Cardiac muscle cell (in vitro differentiated cells and primary cell): ENCODE data around the gene SLC25A20. TPM values are rescaled to one million over a fixed set of nuclear protein-coding genes. Genes with fewer than 3 reads are reported as not detected.
"Not testable (repeated sequence)": the region's sequence is repeated elsewhere in the genome, so short reads cannot be mapped to it uniquely, and the experiment has no call there.

Experiments used
- DNase-seq, 2 donors: peaks; one replicate each; pipeline versions ENCODE4 v3.0.0 to v3.0.0-alpha.2; 2010 to 2017; ENCODE audit warnings: low read depth in 1 of 2, low spot score in 1 of 2
- H3K27ac ChIP-seq: fragments of 200-600 bp; sonication (generic); 2 replicates; pipeline ENCODE4 v1.5.1; 2016
- H3K27me3 ChIP-seq: fragments of 200-600 bp; sonication (generic); 2 replicates; pipeline ENCODE4 v1.6.0; 2016; ENCODE audit warnings: control low read depth
- H3K36me3 ChIP-seq: fragments of 200-600 bp; sonication (generic); 2 replicates; pipeline ENCODE4 v1.5.1; 2016; ENCODE audit warnings: control low read depth
- H3K4me1 ChIP-seq: fragments of 200-600 bp; sonication (generic); 2 replicates; pipeline ENCODE4 v1.8.1; 2017; ENCODE audit warnings: low read depth, mild to moderate bottlenecking, mixed run types
- H3K4me3 ChIP-seq: fragments of 200-600 bp; sonication (generic); 2 replicates; pipeline ENCODE4 v1.5.1; 2016; ENCODE audit warnings: mild to moderate bottlenecking
- H3K9me3 ChIP-seq: fragments of 200-600 bp; sonication (generic); 2 replicates; pipeline ENCODE4 v1.5.1; 2017; ENCODE audit warnings: low read depth, mild to moderate bottlenecking, control low read depth
- polyA plus RNA-seq: library from polyadenylated mRNA; unstranded; fragments of >200 nt; fragmentation: Nextera tagmentation; extraction: Ambion mirVana; gene quantifications from 2 replicates; pipeline ENCODE4 v1.2.1, GENCODE V29; 2016
- total RNA-seq: library from RNA; depleted of rRNA; stranded (reverse); fragments of >200 nt; gene quantifications from 2 replicates; pipeline ENCODE4 v1.2.3, GENCODE V29; 2016
- TF ChIP-seq, protein P1 (sequence below): IDR thresholded peaks from 2 replicates; pipeline ENCODE4 v1.5.1; 2012; ENCODE audit warnings: low read depth, mild to moderate bottlenecking, low read length

The SLC25A20 gene
- total and polyA plus RNA-seq, 2 experiments from 2014 or later: 25.1 to 28.2 TPM

DNA sequence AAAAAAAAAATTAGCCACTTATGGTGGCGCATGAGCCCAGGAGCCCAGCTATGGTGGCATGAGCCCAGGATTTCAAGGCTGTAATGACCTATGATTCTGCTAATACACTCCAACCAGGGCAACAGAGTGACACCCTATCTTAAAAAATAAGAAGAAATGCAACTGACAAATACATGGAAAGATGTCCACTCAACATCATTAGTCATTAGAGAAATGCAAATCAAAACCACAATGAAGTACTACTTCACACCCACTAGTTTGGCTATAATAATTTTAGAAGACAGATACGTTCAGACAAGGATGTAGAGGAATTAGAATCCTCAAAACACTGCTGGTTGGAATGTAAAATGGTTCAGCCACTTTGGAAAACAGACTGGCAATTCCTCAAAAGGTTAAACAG lies 61.5 kb downstream of the SLC25A20 start:
- no peaks in the 10 kb centered on the region for H3K36me3 ChIP-seq
- H3K4me3 ChIP-seq: no peak overlapping the region
- DNase-seq: no peak
- no peaks in the 10 kb centered on the region for H3K27me3 ChIP-seq
- H3K4me1 ChIP-seq: no peaks in the 10 kb centered on the region
- H3K27ac ChIP-seq: no peak overlapping the region
- TF ChIP-seq, protein P1, sequence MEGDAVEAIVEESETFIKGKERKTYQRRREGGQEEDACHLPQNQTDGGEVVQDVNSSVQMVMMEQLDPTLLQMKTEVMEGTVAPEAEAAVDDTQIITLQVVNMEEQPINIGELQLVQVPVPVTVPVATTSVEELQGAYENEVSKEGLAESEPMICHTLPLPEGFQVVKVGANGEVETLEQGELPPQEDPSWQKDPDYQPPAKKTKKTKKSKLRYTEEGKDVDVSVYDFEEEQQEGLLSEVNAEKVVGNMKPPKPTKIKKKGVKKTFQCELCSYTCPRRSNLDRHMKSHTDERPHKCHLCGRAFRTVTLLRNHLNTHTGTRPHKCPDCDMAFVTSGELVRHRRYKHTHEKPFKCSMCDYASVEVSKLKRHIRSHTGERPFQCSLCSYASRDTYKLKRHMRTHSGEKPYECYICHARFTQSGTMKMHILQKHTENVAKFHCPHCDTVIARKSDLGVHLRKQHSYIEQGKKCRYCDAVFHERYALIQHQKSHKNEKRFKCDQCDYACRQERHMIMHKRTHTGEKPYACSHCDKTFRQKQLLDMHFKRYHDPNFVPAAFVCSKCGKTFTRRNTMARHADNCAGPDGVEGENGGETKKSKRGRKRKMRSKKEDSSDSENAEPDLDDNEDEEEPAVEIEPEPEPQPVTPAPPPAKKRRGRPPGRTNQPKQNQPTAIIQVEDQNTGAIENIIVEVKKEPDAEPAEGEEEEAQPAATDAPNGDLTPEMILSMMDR: no peak
- H3K9me3 ChIP-seq: no peaks in the 10 kb centered on the region

DNA sequence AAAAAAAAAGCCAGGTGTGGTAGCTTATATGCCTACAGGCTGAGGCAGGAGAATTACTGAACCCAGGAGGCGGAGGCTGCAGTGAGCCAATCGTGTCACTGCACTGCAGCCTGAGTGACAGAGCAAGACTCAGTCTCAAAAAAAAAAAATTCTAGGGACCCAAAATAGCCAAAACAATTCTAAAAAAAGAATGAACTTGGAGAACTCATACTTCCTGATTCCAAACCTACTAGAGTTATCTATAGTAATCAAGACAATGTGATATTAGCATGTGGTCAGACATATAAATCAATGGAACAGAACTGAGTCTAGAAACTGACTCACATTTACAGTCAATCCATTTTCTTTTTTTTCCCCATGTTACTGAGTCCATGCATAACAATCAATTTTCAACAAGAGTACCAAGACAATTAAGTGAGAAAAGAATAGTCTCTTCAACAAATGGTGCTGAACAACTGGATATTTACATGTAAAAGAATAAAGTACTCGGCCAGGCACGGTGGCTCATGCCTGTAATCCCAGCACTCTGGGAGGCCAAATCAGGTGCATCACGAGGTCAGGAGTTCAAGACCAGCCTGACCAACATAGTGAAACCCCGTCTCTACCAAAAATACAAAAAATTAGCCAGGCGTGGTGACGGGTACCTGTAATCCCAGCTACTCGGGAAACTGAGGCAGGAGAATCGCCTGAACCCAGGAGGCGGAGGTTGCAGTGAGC lies 62.9 kb downstream of the SLC25A20 start:
- Histone ChIP-seq H3K9me3 (no peaks in the 10 kb centered on the region), H3K27ac (no peak overlapping the region), H3K4me1 (no peaks in the 10 kb centered on the region), H3K36me3 (no peaks in the 10 kb centered on the region), H3K27me3 (no peaks in the 10 kb centered on the region), H3K4me3 (no peak overlapping the region)
- TF ChIP-seq, protein P1: no peak
- no peak for DNase-seq

DNA sequence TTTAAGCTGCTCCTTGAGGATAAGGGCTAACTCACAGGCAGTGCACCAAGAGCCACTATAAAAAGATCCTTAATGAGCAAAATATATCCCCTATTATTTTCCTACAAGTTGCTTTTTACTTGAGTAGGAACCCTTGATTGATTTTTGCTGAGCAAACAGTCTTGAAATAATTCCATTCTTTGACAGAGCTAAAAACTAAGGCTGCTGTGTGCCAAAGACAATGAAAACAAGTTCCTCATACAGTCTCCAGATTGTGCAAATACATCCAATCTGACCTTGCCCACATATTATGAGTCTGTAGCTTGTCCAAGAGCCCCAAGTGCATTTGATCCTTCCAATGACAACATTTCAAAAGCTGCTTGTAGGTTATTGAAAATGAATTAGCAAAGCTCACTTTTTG lies 66.0 kb downstream of the SLC25A20 start:
- no peaks in the 10 kb centered on the region for H3K27me3 ChIP-seq
- no peak overlapping the region for H3K27ac ChIP-seq
- no peaks in the 10 kb centered on the region for H3K9me3 ChIP-seq
- TF ChIP-seq, protein P1: no peak
- DNase-seq: peak in 1 of 2 donors; percentile 25
- H3K4me1 ChIP-seq: no peaks in the 10 kb centered on the region
- no peak overlapping the region for H3K4me3 ChIP-seq
- no peaks in the 10 kb centered on the region for H3K36me3 ChIP-seq

DNA sequence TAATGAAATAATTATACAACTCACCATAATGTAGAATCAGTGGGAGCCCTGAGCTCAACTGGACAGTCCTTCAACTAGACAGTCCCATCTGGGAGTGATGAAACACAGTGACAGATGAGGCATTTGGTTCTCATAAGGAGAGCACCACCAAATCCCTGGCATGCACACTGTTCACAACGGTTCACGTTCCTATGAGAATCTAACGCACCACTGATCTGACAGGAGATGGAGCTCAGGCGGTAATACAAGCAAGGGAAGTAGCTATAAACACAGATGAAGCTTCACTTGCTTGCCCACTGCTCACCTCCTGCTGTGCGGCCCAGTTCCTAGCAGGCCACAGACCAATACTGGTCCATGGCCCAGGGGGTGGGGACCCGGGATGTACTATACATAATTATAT lies 68.0 kb downstream of the SLC25A20 start:
- Histone ChIP-seq H3K36me3 (no peaks in the 10 kb centered on the region), H3K27me3 (no peaks in the 10 kb centered on the region), H3K9me3 (no peaks in the 10 kb centered on the region), H3K27ac (no peak overlapping the region), H3K4me3 (no peak overlapping the region), H3K4me1 (no peaks in the 10 kb centered on the region)
- DNase-seq: no peak
- TF ChIP-seq, protein P1: no peak

DNA sequence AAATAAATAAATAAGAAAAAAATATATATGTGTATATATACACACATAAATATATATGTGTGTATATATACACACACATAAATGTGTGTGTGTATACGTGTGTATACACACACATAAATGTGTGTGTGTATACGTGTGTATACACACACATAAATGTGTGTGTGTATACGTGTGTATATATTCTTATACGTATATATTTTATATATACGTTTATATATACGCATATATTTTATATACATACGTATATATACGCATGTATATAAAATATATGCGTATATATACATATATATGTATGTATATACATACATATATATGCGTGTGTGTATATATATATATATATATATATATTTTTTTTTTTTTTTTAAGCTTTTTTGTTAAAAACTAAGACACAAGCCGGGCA lies 69.2 kb downstream of the SLC25A20 start:
- H3K4me3 ChIP-seq, H3K27ac ChIP-seq, H3K9me3 ChIP-seq, H3K4me1 ChIP-seq, H3K27me3 ChIP-seq, H3K36me3 ChIP-seq, DNase-seq: not testable (repeated sequence)

DNA sequence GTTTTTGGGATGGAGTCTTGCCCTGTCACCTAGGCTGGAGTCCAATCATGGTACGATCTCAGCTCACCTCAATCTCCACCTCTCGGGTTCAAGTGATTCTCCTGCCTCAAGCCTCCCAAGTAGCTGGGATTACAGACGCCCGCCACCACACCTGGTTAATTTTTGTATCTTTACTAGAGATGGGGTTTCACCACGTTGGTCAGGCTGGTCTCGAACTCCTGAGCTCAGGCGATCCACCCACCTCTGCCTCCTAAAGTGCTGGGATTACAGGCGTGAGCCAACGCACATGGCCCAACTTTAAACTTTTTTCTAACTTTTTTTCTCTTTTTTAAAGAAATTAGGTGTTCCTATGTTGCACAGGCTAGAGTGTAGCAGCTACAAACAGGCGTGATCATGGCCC lies 70.8 kb downstream of the SLC25A20 start:
- DNase-seq, H3K27me3 ChIP-seq, H3K4me3 ChIP-seq, H3K4me1 ChIP-seq, H3K36me3 ChIP-seq, H3K27ac ChIP-seq, H3K9me3 ChIP-seq: not testable (repeated sequence)
